ENCODE results near the gene BGLAP. TPM values are rescaled to one million over a fixed set of nuclear protein-coding genes. Genes with fewer than 3 reads are reported as not detected.
A peak's percentile ranks its signal among the peaks of the same experiment; 100 is the strongest.

BGLAP gene
- total and polyA plus RNA-seq, 11 donors = 0.32 to 0.99 (median 0.58) TPM; not detected in 3

DNA sequence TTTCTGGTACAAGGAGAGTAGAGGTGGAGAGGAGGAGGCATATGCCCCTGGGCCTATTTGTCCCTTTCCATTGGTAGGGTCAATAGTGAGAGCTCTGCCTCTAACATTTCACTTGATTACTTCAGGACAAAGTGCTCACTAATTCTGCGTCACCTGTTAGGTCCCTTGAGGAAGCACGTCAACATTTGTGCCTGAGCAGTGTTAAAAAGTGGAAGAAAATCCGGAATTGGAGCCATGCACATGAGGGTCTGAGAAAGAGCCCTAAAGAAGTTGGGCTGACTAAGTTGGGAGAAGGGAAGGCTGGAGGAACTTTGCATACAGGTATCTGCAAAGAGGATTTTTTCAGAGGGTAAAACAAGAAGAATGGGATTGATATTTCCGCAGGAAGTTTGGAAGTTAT lies 46.1 kb upstream of the BGLAP start:
- intact Hi-C loops (cut with DNase I) = loop anchor here in 2 of 10 donors (2.0 to 5.0 kb wide), 2 partner anchors 17 to 39 kb away; partner anchors contain the start of gene PMF1 (in 1 of the 2)
- ATAC-seq (no peak), DNase-seq (no peak)
- Histone ChIP-seq H3K4me1 (peaks cover 0 to 56% (median 27%) of the 10 kb centered on the region in 12 donors), H3K27me3 (no peaks in the 10 kb centered on the region), H3K27ac (peak overlapping the region in 1 of 12 donors; percentile 38), H3K9me3 (no peaks in the 10 kb centered on the region), H3K36me3 (peaks cover 0 to 44% (median 18%) of the 10 kb centered on the region in 9 donors), H3K4me3 (no peak overlapping the region)
- 67 to 73% (median 70%) methylated on average over 4 of the region's 4 CpGs for WGBS, 4 donors
- no peak for TF ChIP-seq POLR2A (IDR thresholded peaks at IDR 0.05)
- TF ChIP-seq, protein P1, sequence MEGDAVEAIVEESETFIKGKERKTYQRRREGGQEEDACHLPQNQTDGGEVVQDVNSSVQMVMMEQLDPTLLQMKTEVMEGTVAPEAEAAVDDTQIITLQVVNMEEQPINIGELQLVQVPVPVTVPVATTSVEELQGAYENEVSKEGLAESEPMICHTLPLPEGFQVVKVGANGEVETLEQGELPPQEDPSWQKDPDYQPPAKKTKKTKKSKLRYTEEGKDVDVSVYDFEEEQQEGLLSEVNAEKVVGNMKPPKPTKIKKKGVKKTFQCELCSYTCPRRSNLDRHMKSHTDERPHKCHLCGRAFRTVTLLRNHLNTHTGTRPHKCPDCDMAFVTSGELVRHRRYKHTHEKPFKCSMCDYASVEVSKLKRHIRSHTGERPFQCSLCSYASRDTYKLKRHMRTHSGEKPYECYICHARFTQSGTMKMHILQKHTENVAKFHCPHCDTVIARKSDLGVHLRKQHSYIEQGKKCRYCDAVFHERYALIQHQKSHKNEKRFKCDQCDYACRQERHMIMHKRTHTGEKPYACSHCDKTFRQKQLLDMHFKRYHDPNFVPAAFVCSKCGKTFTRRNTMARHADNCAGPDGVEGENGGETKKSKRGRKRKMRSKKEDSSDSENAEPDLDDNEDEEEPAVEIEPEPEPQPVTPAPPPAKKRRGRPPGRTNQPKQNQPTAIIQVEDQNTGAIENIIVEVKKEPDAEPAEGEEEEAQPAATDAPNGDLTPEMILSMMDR (IDR thresholded peaks at IDR 0.05) = no peak

DNA sequence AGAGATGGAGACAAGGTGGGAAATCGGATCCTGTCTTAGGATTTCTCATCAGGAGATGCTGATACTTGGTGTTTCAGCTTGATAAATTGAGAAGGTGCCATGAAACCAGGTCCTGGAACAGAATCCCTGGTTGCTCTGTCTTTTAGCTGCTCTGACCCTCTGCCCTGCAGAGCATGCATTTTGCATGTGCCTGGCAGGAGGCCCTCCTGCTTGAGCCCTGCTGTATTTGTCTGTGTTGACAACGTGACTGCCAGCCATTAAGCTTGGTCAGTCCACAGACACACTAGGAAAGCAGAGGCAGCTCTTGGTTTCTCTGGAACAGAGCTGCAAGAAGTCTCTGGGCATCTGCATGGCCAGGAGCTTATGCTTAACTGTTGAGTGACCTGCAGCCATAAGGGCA lies 45.5 kb upstream of the BGLAP start:
- Histone ChIP-seq H3K36me3 (peaks cover 0 to 50% (median 23%) of the 10 kb centered on the region in 9 donors), H3K4me3 (no peak overlapping the region), H3K27ac (peak overlapping the region in 6 of 12 donors; percentile 1 to 38 (median 13)), H3K9me3 (no peaks in the 10 kb centered on the region), H3K27me3 (no peaks in the 10 kb centered on the region), H3K4me1 (peaks cover 0 to 59% (median 28%) of the 10 kb centered on the region in 12 donors)
- DNase-seq = no peak
- intact Hi-C loops (cut with DNase I) = loop anchor here in 1 of 10 donors (5.0 kb wide), 1 partner anchor 39 kb away; no protein-coding TSS in a partner anchor
- ATAC-seq = no peak
- WGBS, 4 donors = 49 to 64% (median 56%) methylated on average over 2 of the region's 2 CpGs
- TF ChIP-seq, protein P1 (IDR thresholded peaks at IDR 0.05) = no peak
- TF ChIP-seq POLR2A (IDR thresholded peaks at IDR 0.05) = no peak

DNA sequence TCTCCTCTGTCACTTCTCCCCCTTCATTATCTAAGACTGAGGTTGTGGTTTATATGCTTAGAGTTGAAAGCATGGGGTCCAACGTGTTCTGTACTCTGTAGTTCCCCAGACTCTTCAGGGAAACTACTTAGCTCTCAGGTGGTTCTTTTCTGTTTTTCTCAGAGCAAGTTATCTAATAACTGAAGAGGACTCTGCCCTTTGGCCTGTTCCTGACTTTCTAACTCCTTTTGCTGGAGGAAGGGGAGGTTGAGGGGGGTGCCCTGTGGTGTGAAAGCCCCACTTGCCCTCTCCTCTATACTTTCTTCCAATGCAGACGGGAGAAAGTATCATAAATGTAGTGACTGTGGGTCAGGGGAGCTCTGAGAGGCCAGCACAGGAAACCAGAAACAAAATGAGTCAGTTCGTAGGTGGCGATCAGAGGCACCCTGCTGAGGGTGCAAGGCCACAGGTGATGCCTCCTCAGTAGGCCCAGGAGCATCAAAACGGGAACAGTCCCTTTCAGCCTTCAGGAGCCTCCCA lies 43.1 kb upstream of the BGLAP start:
- peaks cover 0 to 71% (median 41%) of the 10 kb centered on the region in 12 donors for H3K4me1 ChIP-seq
- H3K4me3 ChIP-seq = no peak overlapping the region
- 82 to 89% (median 86%) methylated on average over 5 of the region's 5 CpGs for WGBS, 4 donors
- TF ChIP-seq, protein P1 (IDR thresholded peaks at IDR 0.05) = no peak
- TF ChIP-seq POLR2A (IDR thresholded peaks at IDR 0.05) = no peak
- no peak overlapping the region for H3K27ac ChIP-seq
- DNase-seq = no peak
- no peak for ATAC-seq
- H3K27me3 ChIP-seq = no peaks in the 10 kb centered on the region
- H3K9me3 ChIP-seq = no peaks in the 10 kb centered on the region
- H3K36me3 ChIP-seq = peaks cover 0 to 62% (median 34%) of the 10 kb centered on the region in 9 donors
- intact Hi-C loops (cut with DNase I) = loop anchor here in 1 of 10 donors (5.0 kb wide), 1 partner anchor 42 kb away; no protein-coding TSS in a partner anchor

DNA sequence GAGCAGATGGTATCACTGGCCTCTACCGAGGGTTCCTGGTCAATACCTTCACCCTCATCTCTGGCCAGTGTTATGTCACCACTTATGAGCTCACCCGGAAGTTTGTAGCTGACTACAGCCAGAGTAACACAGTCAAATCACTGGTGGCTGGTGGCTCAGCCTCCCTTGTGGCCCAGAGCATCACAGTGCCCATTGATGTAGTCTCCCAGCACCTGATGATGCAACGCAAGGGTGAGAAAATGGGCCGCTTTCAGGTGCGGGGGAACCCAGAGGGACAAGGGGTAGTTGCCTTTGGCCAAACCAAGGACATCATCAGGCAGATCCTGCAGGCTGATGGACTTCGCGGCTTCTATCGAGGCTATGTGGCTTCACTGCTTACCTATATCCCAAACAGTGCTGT lies 41.9 kb upstream of the BGLAP start:
- H3K36me3 ChIP-seq = peaks cover 0 to 70% (median 38%) of the 10 kb centered on the region in 9 donors

More for the DNA sequence above, 41.9 kb upstream of the BGLAP start:
- Histone ChIP-seq H3K27me3 (no peaks in the 10 kb centered on the region), H3K4me1 (peaks cover 0 to 66% (median 33%) of the 10 kb centered on the region in 12 donors), H3K9me3 (no peaks in the 10 kb centered on the region), H3K4me3 (no peak overlapping the region), H3K27ac (no peak overlapping the region)
- ATAC-seq (no peak), DNase-seq (no peak)
- TF ChIP-seq, protein P1 (IDR thresholded peaks at IDR 0.05) = no peak
- no peak for TF ChIP-seq POLR2A (IDR thresholded peaks at IDR 0.05)
- intact Hi-C loops (cut with DNase I) = no loop called here
- 90 to 94% (median 93%) methylated on average over 8 of the region's 8 CpGs for WGBS, 4 donors
